ENCODE results near the gene BAZ2B. TPM values are rescaled to one million over a fixed set of nuclear protein-coding genes. Genes with fewer than 3 reads are reported as not detected.
"Not testable (repeated sequence)": the region's sequence is repeated elsewhere in the genome, so short reads cannot be mapped to it uniquely, and the experiment has no call there.

Gene BAZ2B
- total RNA-seq, 1 experiment from 2014 or later: 43.3 TPM

DNA sequence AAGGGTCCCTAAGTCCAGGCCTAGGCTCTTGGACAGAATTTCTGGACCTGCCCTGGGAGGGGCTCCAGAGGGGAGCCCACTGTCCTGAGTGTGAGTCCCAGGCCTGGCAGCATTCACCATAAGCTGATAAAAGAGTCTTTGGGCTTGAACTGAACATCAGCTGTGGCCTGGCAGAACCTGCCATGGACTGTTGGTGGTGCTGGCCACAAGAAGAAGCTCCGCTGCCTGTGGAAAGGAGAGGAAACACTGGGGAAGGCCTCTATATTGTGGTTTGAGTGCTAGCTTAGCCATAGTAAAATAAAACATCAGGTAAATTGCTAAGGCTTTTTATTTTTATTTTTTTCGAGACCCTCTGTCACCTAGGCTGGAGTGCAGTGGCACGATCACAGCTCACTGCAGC lies 20.9 kb upstream of the BAZ2B start:
- Mint-ChIP-seq H3K9me3 (ENCODE audit: low read depth, unreplicated experiment) (peaks cover 2% of the 10 kb centered on the region), H3K4me3 (ENCODE audit: low read depth, unreplicated experiment) (no peak overlapping the region), H3K4me1 (ENCODE audit: low read depth, unreplicated experiment) (peaks cover 5% of the 10 kb centered on the region), H3K27ac (ENCODE audit: unreplicated experiment) (no peak overlapping the region), H3K27me3 (ENCODE audit: unreplicated experiment) (no peaks in the 10 kb centered on the region), H3K36me3 (ENCODE audit: insufficient read depth, unreplicated experiment) (no peaks in the 10 kb centered on the region)
- no peak for DNase-seq
- TF ChIP-seq, protein P1, sequence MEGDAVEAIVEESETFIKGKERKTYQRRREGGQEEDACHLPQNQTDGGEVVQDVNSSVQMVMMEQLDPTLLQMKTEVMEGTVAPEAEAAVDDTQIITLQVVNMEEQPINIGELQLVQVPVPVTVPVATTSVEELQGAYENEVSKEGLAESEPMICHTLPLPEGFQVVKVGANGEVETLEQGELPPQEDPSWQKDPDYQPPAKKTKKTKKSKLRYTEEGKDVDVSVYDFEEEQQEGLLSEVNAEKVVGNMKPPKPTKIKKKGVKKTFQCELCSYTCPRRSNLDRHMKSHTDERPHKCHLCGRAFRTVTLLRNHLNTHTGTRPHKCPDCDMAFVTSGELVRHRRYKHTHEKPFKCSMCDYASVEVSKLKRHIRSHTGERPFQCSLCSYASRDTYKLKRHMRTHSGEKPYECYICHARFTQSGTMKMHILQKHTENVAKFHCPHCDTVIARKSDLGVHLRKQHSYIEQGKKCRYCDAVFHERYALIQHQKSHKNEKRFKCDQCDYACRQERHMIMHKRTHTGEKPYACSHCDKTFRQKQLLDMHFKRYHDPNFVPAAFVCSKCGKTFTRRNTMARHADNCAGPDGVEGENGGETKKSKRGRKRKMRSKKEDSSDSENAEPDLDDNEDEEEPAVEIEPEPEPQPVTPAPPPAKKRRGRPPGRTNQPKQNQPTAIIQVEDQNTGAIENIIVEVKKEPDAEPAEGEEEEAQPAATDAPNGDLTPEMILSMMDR (IDR thresholded peaks at IDR 0.05; ENCODE audit: unreplicated experiment): no peak
- no TSS peak for BruUV-seq (replicated peaks)
- CTCF ChIA-PET: no interaction called here
- intact Hi-C loops (cut with micrococcal nuclease; ENCODE audit: unreplicated experiment): no loop called here

GRCh38 chr2:159635006-159635789 lies 18.9 kb upstream of the BAZ2B start:
- Mint-ChIP-seq H3K9me3 (ENCODE audit: low read depth, unreplicated experiment) (peaks cover 2% of the 10 kb centered on the region), H3K27ac (ENCODE audit: unreplicated experiment) (no peak overlapping the region), H3K36me3 (ENCODE audit: insufficient read depth, unreplicated experiment) (no peaks in the 10 kb centered on the region), H3K27me3 (ENCODE audit: unreplicated experiment) (no peaks in the 10 kb centered on the region), H3K4me3 (ENCODE audit: low read depth, unreplicated experiment) (no peak overlapping the region), H3K4me1 (ENCODE audit: low read depth, unreplicated experiment) (peaks cover 5% of the 10 kb centered on the region)
- no TSS peak for BruUV-seq (replicated peaks)
- intact Hi-C loops (cut with micrococcal nuclease; ENCODE audit: unreplicated experiment): no loop called here
- no peak for DNase-seq
- CTCF ChIA-PET: interaction anchor here (0.6 to 0.7 kb wide), 2 partner anchors 194 to 287 kb away, joined by 3 to 4 read pairs; no protein-coding TSS in a partner anchor
- TF ChIP-seq, protein P1 (IDR thresholded peaks at IDR 0.05; ENCODE audit: unreplicated experiment): no peak

DNA sequence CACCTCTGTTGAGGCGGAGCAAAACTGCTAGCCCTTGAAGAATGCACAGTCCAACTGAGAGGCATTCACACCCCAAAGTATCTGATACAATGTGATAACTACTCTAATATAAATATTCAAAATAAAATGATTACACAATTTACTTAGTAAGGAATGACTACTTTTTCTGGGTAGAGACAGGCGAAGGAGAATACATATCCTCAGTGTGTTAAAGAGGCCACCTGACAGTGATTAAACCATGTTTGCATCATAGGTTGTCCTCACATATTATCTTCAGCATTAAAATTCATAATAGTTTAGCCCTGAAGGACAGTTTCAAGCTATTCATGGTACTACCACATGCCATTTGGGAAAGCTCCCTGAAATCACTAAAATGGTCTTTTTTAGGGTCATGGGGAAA lies 16.9 kb upstream of the BAZ2B start:
- Mint-ChIP-seq H3K27me3 (ENCODE audit: unreplicated experiment) (no peaks in the 10 kb centered on the region), H3K27ac (ENCODE audit: unreplicated experiment) (no peak overlapping the region), H3K4me1 (ENCODE audit: low read depth, unreplicated experiment) (peaks cover 5% of the 10 kb centered on the region), H3K36me3 (ENCODE audit: insufficient read depth, unreplicated experiment) (no peaks in the 10 kb centered on the region), H3K9me3 (ENCODE audit: low read depth, unreplicated experiment) (no peaks in the 10 kb centered on the region), H3K4me3 (ENCODE audit: low read depth, unreplicated experiment) (no peak overlapping the region)
- intact Hi-C loops (cut with micrococcal nuclease; ENCODE audit: unreplicated experiment): no loop called here
- TF ChIP-seq, protein P1 (IDR thresholded peaks at IDR 0.05; ENCODE audit: unreplicated experiment): no peak
- no TSS peak for BruUV-seq (replicated peaks)
- CTCF ChIA-PET: interaction anchor here (0.7 kb wide), 1 partner anchor 1795 kb away, joined by 5 read pairs; no protein-coding TSS in a partner anchor
- no peak for DNase-seq

DNA sequence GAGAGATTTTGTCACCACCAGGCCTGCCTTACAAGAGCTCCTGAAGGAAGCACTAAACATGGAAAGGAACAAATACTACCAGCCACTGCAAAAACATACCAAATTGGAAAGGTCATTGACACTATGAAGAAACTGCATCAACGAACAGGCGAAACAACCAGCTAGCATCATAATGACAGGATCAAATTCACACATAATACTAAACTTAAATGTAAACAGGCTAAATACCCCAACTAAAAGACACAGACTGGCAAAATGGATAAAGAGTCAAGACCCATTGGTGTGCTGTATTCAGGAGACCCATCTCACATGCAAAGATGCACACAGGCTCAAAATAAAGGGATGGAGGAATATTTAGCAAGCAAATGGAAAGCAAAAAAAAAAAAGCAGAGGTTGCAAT lies 9.3 kb upstream of the BAZ2B start:
- H3K27me3 Mint-ChIP-seq (ENCODE audit: unreplicated experiment); DNase-seq; BruUV-seq (replicated peaks); H3K27ac Mint-ChIP-seq (ENCODE audit: unreplicated experiment); H3K4me1 Mint-ChIP-seq (ENCODE audit: low read depth, unreplicated experiment); H3K9me3 Mint-ChIP-seq (ENCODE audit: low read depth, unreplicated experiment); CTCF ChIA-PET; H3K36me3 Mint-ChIP-seq (ENCODE audit: insufficient read depth, unreplicated experiment); H3K4me3 Mint-ChIP-seq (ENCODE audit: low read depth, unreplicated experiment); intact Hi-C loops (cut with micrococcal nuclease; ENCODE audit: unreplicated experiment): not testable (repeated sequence)

DNA sequence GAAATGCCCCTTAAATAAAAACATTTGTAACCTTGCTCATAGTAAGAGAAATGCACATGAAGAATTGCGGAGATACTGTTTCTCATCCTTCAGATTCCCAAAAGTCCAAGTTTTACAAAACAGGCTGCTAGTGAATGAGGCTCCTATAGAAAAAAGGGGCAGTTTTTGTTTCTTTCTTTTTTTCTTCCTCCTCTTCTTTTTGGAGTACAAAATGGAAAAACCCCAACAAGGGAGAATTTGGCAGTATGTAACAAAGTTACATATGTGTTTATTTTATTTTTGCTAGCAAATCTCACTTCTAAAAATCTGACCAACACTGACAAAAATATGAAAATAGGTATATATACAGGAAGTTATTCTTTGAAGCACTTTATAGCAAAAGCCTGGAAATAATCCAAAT lies 7.1 kb upstream of the BAZ2B start:
- no peak overlapping the region for H3K27ac Mint-ChIP-seq (ENCODE audit: unreplicated experiment)

More for the DNA sequence above, 7.1 kb upstream of the BAZ2B start:
- intact Hi-C loops (cut with micrococcal nuclease; ENCODE audit: unreplicated experiment): no loop called here
- TF ChIP-seq, protein P1 (IDR thresholded peaks at IDR 0.05; ENCODE audit: unreplicated experiment): no peak
- no peaks in the 10 kb centered on the region for H3K36me3 Mint-ChIP-seq (ENCODE audit: insufficient read depth, unreplicated experiment)
- H3K4me3 Mint-ChIP-seq (ENCODE audit: low read depth, unreplicated experiment): no peak overlapping the region
- CTCF ChIA-PET: no interaction called here
- H3K4me1 Mint-ChIP-seq (ENCODE audit: low read depth, unreplicated experiment): no peaks in the 10 kb centered on the region
- no peak for DNase-seq
- BruUV-seq (replicated peaks): no TSS peak
- no peaks in the 10 kb centered on the region for H3K9me3 Mint-ChIP-seq (ENCODE audit: low read depth, unreplicated experiment)
- no peaks in the 10 kb centered on the region for H3K27me3 Mint-ChIP-seq (ENCODE audit: unreplicated experiment)

Data from Calu3 (cell line).